Fibroblast of lung (primary cell): ENCODE results near the gene CSN1S1. TPM values are rescaled to one million over a fixed set of nuclear protein-coding genes. Genes with fewer than 3 reads are reported as not detected.
A peak's percentile ranks its signal among the peaks of the same experiment; 100 is the strongest.

Experiments
- DNase-seq, 2 donors: peaks; one replicate each; pipeline versions ENCODE4 v3.0.0 to v3.0.0-alpha.2; 2010; ENCODE audit warnings: low read depth in 2 of 2
- H2AFZ ChIP-seq: 2 replicates; pipeline ENCODE4 v1.5.1; 2012; ENCODE audit warnings: low read length, control low read depth, inconsistent platforms
- H3K27ac ChIP-seq: 2 replicates; pipeline ENCODE4 v1.5.1; 2011; ENCODE audit warnings: low read length, control low read depth; ENCODE audit not compliant: insufficient read depth
- H3K27me3 ChIP-seq: 2 replicates; pipeline ENCODE4 v1.5.1; 2011; ENCODE audit warnings: mild to moderate bottlenecking, low read length; ENCODE audit not compliant: control insufficient read depth, insufficient read depth
- H3K36me3 ChIP-seq: 2 replicates; pipeline ENCODE4 v1.5.1; 2011; ENCODE audit warnings: low read length; ENCODE audit not compliant: control insufficient read depth, insufficient read depth
- H3K4me1 ChIP-seq: 2 replicates; pipeline ENCODE4 v1.5.1; 2011; ENCODE audit warnings: low read length; ENCODE audit not compliant: control insufficient read depth, insufficient read depth; ENCODE audit errors: extremely low read depth
- H3K4me2 ChIP-seq: 2 replicates; pipeline ENCODE4 v1.5.1; 2011; ENCODE audit warnings: low read length, control low read depth; ENCODE audit not compliant: insufficient read depth; ENCODE audit errors: extremely low read depth
- H3K4me3 ChIP-seq, 4 experiments: fragments of 200-600 bp in 1 of 4; sonication (generic) in 1 of 4; replicated peaks in 1 of 4; 2 replicates each; pipeline ENCODE4 v1.5.1; 2011 to 2016; ENCODE audit warnings: low read length in 4 of 4, low read depth in 3 of 4, mild to moderate bottlenecking in 3 of 4, control low read depth in 2 of 4, inconsistent platforms in 1 of 4, mixed read lengths in 1 of 4; ENCODE audit not compliant: insufficient read depth in 1 of 4; ENCODE audit errors: control extremely low read depth in 1 of 4
- H3K79me2 ChIP-seq: 2 replicates; pipeline ENCODE4 v1.5.1; 2012; ENCODE audit warnings: mild to moderate bottlenecking, low read length, inconsistent platforms; ENCODE audit not compliant: control insufficient read depth, insufficient read depth
- H3K9ac ChIP-seq: 2 replicates; pipeline ENCODE4 v1.5.1; 2011; ENCODE audit warnings: mild to moderate bottlenecking, low read length, control low read depth; ENCODE audit not compliant: insufficient read depth
- H3K9me3 ChIP-seq: 2 replicates; pipeline ENCODE4 v1.5.1; 2012; ENCODE audit warnings: low read depth, low read length; ENCODE audit not compliant: control insufficient read depth, insufficient read depth
- H4K20me1 ChIP-seq: 2 replicates; pipeline ENCODE4 v1.5.1; 2011; ENCODE audit warnings: low read length; ENCODE audit not compliant: control insufficient read depth, insufficient read depth; ENCODE audit errors: extremely low read depth
- EZH2 ChIP-seq: IDR thresholded peaks from 2 replicates; pipeline ENCODE4 v1.5.1; 2012; ENCODE audit warnings: low read length, control low read depth, mild to moderate bottlenecking; ENCODE audit errors: missing control alignments
- polyA plus RNA-seq, 2 donors: library from polyadenylated mRNA; depleted of rRNA in 1 of 2; stranded (reverse) in 1 of 2; unstranded in 1 of 2; fragments of >200 nt; gene quantifications; 2 replicates each; pipeline ENCODE4 v1.2.1, GENCODE V29; 2011 to 2012; ENCODE audit warnings: missing spikeins in 1 of 2
- total RNA-seq: library from RNA; depleted of rRNA; stranded (reverse); fragments of >200 nt; gene quantifications from 2 replicates; pipeline ENCODE4 v1.2.1, GENCODE V29; 2014
- TF ChIP-seq, protein P1 (sequence below), 2 donors: IDR thresholded peaks in 1 of 2; conservative IDR thresholded peaks in 1 of 2; 1 replicate in 1 of 2; 2 replicates in 1 of 2; pipeline ENCODE4 v1.5.1; 2011 to 2012; ENCODE audit warnings: low read length in 2 of 2, control low read depth in 1 of 2, inconsistent platforms in 1 of 2, low read depth in 1 of 2, mild to moderate bottlenecking in 1 of 2

The CSN1S1 gene
- total and polyA plus RNA-seq, 2 donors (not counting 1 experiment from before 2014, with no cell fraction given): not detected

DNA sequence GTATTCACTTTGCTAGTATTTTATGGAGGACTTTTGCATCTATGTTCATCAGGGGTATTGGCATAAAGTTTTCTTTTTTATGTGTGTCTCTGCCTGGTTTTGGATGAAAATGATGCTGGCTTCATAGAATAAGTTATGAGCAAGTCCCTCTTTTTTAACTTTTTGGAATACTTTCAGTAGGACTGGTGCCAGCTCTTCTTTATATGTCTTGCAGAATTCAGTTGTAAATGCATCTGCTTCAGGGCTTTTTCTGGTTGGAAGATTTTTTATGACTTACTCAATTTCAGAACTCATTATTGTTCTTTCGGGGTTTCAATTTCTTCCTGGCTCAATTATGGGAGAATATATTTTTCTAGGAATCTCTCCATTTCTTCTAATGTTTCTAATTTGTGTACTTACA, 43.8 kb downstream of the CSN1S1 start:
- no peak for TF ChIP-seq EZH2
- TF ChIP-seq, protein P1, sequence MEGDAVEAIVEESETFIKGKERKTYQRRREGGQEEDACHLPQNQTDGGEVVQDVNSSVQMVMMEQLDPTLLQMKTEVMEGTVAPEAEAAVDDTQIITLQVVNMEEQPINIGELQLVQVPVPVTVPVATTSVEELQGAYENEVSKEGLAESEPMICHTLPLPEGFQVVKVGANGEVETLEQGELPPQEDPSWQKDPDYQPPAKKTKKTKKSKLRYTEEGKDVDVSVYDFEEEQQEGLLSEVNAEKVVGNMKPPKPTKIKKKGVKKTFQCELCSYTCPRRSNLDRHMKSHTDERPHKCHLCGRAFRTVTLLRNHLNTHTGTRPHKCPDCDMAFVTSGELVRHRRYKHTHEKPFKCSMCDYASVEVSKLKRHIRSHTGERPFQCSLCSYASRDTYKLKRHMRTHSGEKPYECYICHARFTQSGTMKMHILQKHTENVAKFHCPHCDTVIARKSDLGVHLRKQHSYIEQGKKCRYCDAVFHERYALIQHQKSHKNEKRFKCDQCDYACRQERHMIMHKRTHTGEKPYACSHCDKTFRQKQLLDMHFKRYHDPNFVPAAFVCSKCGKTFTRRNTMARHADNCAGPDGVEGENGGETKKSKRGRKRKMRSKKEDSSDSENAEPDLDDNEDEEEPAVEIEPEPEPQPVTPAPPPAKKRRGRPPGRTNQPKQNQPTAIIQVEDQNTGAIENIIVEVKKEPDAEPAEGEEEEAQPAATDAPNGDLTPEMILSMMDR (conservative IDR thresholded peaks at IDR 0.05 in 1 of 2, IDR thresholded peaks at IDR 0.05 in 1 of 2; ENCODE audit: low read depth in 1 of 2, low read length in 2 of 2): no peak
- no peak for DNase-seq

DNA sequence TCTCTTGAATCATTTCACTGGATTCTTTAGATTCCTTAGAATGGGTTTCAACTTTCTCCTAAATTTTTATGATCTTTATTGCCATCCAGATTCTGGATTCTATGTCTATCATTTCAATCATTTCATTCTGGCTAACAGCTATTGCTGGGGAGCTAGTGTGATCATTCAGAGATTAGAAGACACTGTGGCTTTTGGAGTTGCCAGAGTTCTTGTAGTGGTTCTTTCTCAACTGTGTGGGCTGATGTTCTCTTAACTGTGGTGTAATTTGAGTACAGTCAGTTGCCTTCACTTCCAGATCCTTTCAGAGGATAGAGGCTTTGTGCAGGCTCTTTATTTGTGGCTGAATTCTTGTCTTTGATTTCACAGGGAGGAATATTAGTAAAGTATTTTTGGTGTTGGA, 46.7 kb downstream of the CSN1S1 start:
- Histone ChIP-seq H4K20me1 (no peaks in the 10 kb centered on the region), H3K4me3 (no peak overlapping the region), H3K9ac (no peak overlapping the region), H2AFZ (no peak overlapping the region), H3K4me1 (no peaks in the 10 kb centered on the region), H3K27ac (no peak overlapping the region), H3K27me3 (no peaks in the 10 kb centered on the region), H3K9me3 (no peaks in the 10 kb centered on the region), H3K4me2 (no peak overlapping the region), H3K79me2 (no peaks in the 10 kb centered on the region), H3K36me3 (no peaks in the 10 kb centered on the region)
- peak; percentile 11 to 40 for DNase-seq
- TF ChIP-seq, protein P1 (conservative IDR thresholded peaks at IDR 0.05 in 1 of 2, IDR thresholded peaks at IDR 0.05 in 1 of 2; ENCODE audit: low read depth in 1 of 2, low read length in 2 of 2): no peak
- no peak for TF ChIP-seq EZH2

More for the DNA sequence above, 43.8 kb downstream of the CSN1S1 start:
- Histone ChIP-seq H3K9me3 (no peaks in the 10 kb centered on the region), H3K27ac (no peak overlapping the region), H3K4me2 (no peak overlapping the region), H3K9ac (no peak overlapping the region), H3K4me3 (no peak overlapping the region), H3K36me3 (no peaks in the 10 kb centered on the region), H2AFZ (no peak overlapping the region), H3K4me1 (no peaks in the 10 kb centered on the region), H4K20me1 (no peaks in the 10 kb centered on the region), H3K79me2 (no peaks in the 10 kb centered on the region), H3K27me3 (no peaks in the 10 kb centered on the region)

DNA sequence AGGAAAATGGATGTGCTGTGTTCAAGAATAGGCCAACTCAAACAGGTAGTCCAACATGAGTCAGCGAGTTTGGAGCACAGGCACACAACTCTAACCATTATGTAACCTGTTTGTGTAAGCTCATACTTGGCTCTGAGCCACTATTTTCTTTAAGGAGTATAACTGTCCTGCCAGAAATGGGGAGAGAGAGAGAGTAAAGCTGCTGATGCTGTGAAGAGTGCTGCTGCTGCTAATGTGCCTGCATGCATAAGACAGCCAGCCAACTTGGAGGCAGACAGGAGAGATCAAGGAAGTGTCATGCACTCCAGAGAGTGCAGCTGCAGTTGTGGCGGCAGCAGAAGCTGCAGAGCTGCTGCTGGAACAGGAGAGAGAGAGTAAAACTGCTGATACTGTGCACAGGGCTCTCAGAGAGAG, 53.2 kb downstream of the CSN1S1 start:
- Histone ChIP-seq H3K4me1 (no peaks in the 10 kb centered on the region), H3K79me2 (no peaks in the 10 kb centered on the region), H3K4me2 (no peak overlapping the region), H3K36me3 (no peaks in the 10 kb centered on the region), H2AFZ (no peak overlapping the region), H3K27ac (no peak overlapping the region), H4K20me1 (no peaks in the 10 kb centered on the region), H3K9ac (no peak overlapping the region), H3K4me3 (no peak overlapping the region), H3K27me3 (no peaks in the 10 kb centered on the region), H3K9me3 (no peaks in the 10 kb centered on the region)
- TF ChIP-seq, protein P1 (conservative IDR thresholded peaks at IDR 0.05 in 1 of 2, IDR thresholded peaks at IDR 0.05 in 1 of 2; ENCODE audit: low read depth in 1 of 2, low read length in 2 of 2): no peak
- no peak for TF ChIP-seq EZH2
- peak; percentile 42 to 58 for DNase-seq
